Activated CD4-positive, alpha-beta T cell treated with anti-CD3 and anti-CD28 coated beads for 24 hours (primary cell): Measurements from ENCODE around the gene CC2D2B.
A peak's percentile ranks its signal among the peaks of the same experiment; 100 is the strongest.
"Not testable (repeated sequence)": the region's sequence is repeated elsewhere in the genome, so short reads cannot be mapped to it uniquely, and the experiment has no call there.

Experiments
- DNase-seq, 2 donors: peaks; one replicate each; pipeline ENCODE4 v3.0.0-alpha.2; 2020; ENCODE audit warnings: low read depth in 2 of 2

CC2D2B gene

GRCh38 chr10:95908450-95908849, 675 bp downstream of the CC2D2B start:
- no peak for DNase-seq

GRCh38 chr10:95909561-95909960, 1.8 kb downstream of the CC2D2B start:
- no peak for DNase-seq

- not testable (repeated sequence) for DNase-seq
These were observed 8.3 kb downstream of the CC2D2B start for GRCh38 chr10:95916039-95916438.

- no peak for DNase-seq
These were observed 13.1 kb downstream of the CC2D2B start for GRCh38 chr10:95920798-95921426.

- no peak for DNase-seq
These were observed 17.3 kb downstream of the CC2D2B start for GRCh38 chr10:95925033-95925432.

GRCh38 chr10:95935429-95935828, 27.7 kb downstream of the CC2D2B start:
- DNase-seq = no peak

GRCh38 chr10:95941115-95941514, 33.3 kb downstream of the CC2D2B start:
- DNase-seq = no peak

GRCh38 chr10:95963202-95963990, 55.6 kb downstream of the CC2D2B start:
- no peak for DNase-seq

GRCh38 chr10:95963991-95964389, 56.2 kb downstream of the CC2D2B start:
- DNase-seq = no peak

GRCh38 chr10:95964756-95965155, 57.0 kb downstream of the CC2D2B start:
- DNase-seq = no peak

- DNase-seq = no peak
These were observed 68.8 kb downstream of the CC2D2B start for GRCh38 chr10:95976362-95977229.

GRCh38 chr10:95982200-95982599, 74.4 kb downstream of the CC2D2B start:
- DNase-seq = no peak

- no peak for DNase-seq
These were observed 80.1 kb downstream of the CC2D2B start for GRCh38 chr10:95987685-95988426.

- no peak for DNase-seq
These were observed 80.9 kb downstream of the CC2D2B start for GRCh38 chr10:95988702-95989101.

- DNase-seq = not testable (repeated sequence)
These were observed 86.6 kb downstream of the CC2D2B start for GRCh38 chr10:95994376-95994775.

- no peak for DNase-seq
These were observed 90.5 kb downstream of the CC2D2B start for GRCh38 chr10:95998255-95998784.

- no peak for DNase-seq
These were observed 106.2 kb downstream of the CC2D2B start for GRCh38 chr10:96013956-96014355.

GRCh38 chr10:96014473-96015102, 106.8 kb downstream of the CC2D2B start:
- DNase-seq = no peak

GRCh38 chr10:96017191-96017687, 109.5 kb downstream of the CC2D2B start:
- peak in 1 of 2 donors; percentile 20 for DNase-seq

GRCh38 chr10:96021332-96021731, 113.6 kb downstream of the CC2D2B start:
- DNase-seq = no peak

- DNase-seq = no peak
These were observed 115.0 kb downstream of the CC2D2B start for GRCh38 chr10:96022739-96023138.
